HEK293 (cell line): ENCODE data around the gene DEFB131A.
"Not testable (repeated sequence)": the region's sequence is repeated elsewhere in the genome, so short reads cannot be mapped to it uniquely, and the experiment has no call there.

Experiments used
- SCRT2 ChIP-seq: fragments of 450-650 bp; formaldehyde crosslinking; IDR thresholded peaks from 2 replicates; pipeline ENCODE4 v1.5.1; 2016; ENCODE audit warnings: missing biosample characterization, missing genetic modification characterization
- ZNF292 ChIP-seq: fragments of 450-650 bp; formaldehyde crosslinking; IDR thresholded peaks from 2 replicates; pipeline ENCODE4 v1.5.1; 2016; ENCODE audit warnings: low read depth, missing biosample characterization, missing genetic modification characterization, borderline replicate concordance
- TF ChIP-seq, protein P1 (sequence below): fragments of 450-650 bp; formaldehyde crosslinking; IDR thresholded peaks from 2 replicates; pipeline ENCODE4 v1.5.1; 2016; ENCODE audit warnings: missing biosample characterization, missing genetic modification characterization

DNA sequence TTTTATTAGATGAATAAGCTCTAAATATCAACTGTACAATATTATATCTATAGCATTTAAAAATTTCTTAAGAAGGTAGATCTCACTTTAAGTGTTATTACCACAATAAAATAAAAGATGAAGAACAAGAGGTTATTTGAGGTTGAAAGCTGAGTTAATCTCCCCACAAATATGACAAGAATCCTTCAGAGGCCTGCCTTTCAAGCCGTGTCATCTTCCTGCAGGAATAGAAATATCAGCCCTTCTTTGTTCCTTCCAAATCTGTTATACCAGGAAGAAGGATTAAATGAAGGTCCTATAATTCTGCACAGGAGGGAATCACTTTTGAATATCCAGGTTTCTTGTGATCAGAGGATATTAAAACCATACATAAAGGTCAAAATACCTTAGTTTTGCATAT lies 18.3 kb upstream of the DEFB131A start:
- TF ChIP-seq, protein P1, sequence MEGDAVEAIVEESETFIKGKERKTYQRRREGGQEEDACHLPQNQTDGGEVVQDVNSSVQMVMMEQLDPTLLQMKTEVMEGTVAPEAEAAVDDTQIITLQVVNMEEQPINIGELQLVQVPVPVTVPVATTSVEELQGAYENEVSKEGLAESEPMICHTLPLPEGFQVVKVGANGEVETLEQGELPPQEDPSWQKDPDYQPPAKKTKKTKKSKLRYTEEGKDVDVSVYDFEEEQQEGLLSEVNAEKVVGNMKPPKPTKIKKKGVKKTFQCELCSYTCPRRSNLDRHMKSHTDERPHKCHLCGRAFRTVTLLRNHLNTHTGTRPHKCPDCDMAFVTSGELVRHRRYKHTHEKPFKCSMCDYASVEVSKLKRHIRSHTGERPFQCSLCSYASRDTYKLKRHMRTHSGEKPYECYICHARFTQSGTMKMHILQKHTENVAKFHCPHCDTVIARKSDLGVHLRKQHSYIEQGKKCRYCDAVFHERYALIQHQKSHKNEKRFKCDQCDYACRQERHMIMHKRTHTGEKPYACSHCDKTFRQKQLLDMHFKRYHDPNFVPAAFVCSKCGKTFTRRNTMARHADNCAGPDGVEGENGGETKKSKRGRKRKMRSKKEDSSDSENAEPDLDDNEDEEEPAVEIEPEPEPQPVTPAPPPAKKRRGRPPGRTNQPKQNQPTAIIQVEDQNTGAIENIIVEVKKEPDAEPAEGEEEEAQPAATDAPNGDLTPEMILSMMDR: not testable (repeated sequence)
- not testable (repeated sequence) for TF ChIP-seq SCRT2, ZNF292 (tag by site-specific recombination)
